Measurements from ENCODE around the gene LSM6. TPM values are rescaled to one million over a fixed set of nuclear protein-coding genes. Genes with fewer than 3 reads are reported as not detected.

Gene LSM6
- polyA plus RNA-seq, 3 donors, result 41.1 to 89.7 (median 66.2) TPM

DNA sequence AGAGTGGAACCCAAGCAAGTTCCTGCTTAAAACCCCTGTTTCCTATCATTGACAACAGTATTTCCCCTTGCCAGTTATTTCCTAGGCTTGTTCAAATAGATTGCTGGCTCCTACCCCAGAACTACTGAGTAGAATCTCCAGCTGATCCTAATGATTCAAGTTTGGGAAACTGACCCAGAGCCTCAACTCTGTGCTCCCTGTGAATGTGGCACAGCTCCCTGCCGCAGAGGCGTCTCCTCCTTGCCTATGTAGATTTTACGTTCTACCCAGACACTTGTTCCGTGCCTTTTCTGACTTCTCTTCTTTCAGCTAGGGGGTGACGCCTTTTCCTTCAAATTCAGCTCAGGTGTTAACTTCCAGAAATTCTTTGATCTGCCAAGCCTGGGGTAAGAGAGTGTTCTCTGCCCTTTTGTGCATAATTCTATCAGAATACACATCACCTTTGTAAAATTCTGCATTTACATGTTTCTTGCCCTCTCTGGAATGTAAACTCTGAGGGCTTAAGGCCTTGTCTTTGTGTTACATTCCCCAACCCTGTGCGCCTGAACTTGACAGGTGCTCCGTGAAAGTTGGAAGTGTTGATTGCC is 4.4 kb downstream of the LSM6 start:
- H3K36me3 Mint-ChIP-seq, result peaks cover 38 to 39% of the 10 kb centered on the region in 2 donors
- H3K9ac ChIP-seq (ENCODE audit: insufficient read depth, low read length, poor library complexity, severe bottlenecking), result no peak overlapping the region
- H3K4me3 Mint-ChIP-seq, result no peak overlapping the region
- no peak overlapping the region for H2AFZ ChIP-seq (ENCODE audit: insufficient read depth, low read depth, low read length, poor library complexity, severe bottlenecking)
- DNase-seq, result no peak
- WGBS (ENCODE audit: insufficient coverage), result 93% methylated on average over 4 of the region's 7 CpGs
- no peak overlapping the region for H3K4me2 ChIP-seq (replicated peaks; ENCODE audit: extremely low read depth, low read length, poor library complexity, severe bottlenecking)
- peaks cover 82% of the 10 kb centered on the region for H3K79me2 ChIP-seq (ENCODE audit: insufficient read depth, low read length)
- H3K36me3 ChIP-seq (replicated peaks in 1 of 2; ENCODE audit: control insufficient read depth in 1 of 2, insufficient read depth in 2 of 2, low read length in 2 of 2), result peaks cover 27 to 51% of the 10 kb centered on the region in 2 donors
- H3K27ac Mint-ChIP-seq, result peak overlapping the region in 4 of 7 donors; percentile 2 to 75 (median 42)
- no peaks in the 10 kb centered on the region for H3K27me3 ChIP-seq (ENCODE audit: control insufficient read depth in 2 of 2, insufficient read depth in 2 of 2, low read length in 2 of 2)
- intact Hi-C loops (cut with micrococcal nuclease), result loop anchor here (5.0 to 10.0 kb wide), 3 partner anchors 73 to 342 kb away; partner anchors contain the start of gene SLC10A7 (in 1 of the 2)
- TF ChIP-seq, protein P1, sequence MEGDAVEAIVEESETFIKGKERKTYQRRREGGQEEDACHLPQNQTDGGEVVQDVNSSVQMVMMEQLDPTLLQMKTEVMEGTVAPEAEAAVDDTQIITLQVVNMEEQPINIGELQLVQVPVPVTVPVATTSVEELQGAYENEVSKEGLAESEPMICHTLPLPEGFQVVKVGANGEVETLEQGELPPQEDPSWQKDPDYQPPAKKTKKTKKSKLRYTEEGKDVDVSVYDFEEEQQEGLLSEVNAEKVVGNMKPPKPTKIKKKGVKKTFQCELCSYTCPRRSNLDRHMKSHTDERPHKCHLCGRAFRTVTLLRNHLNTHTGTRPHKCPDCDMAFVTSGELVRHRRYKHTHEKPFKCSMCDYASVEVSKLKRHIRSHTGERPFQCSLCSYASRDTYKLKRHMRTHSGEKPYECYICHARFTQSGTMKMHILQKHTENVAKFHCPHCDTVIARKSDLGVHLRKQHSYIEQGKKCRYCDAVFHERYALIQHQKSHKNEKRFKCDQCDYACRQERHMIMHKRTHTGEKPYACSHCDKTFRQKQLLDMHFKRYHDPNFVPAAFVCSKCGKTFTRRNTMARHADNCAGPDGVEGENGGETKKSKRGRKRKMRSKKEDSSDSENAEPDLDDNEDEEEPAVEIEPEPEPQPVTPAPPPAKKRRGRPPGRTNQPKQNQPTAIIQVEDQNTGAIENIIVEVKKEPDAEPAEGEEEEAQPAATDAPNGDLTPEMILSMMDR (IDR thresholded peaks at IDR 0.05), result no peak
- no peaks in the 10 kb centered on the region for H3K27me3 Mint-ChIP-seq (ENCODE audit: low read depth in 3 of 3)
- H3K9me3 ChIP-seq (replicated peaks in 1 of 2; ENCODE audit: control insufficient read depth in 1 of 2, insufficient read depth in 1 of 2, low read length in 2 of 2), result no peaks in the 10 kb centered on the region
- H3K27ac ChIP-seq (ENCODE audit: low read depth in 1 of 2, low read length in 2 of 2), result peak overlapping the region in 1 of 2 donors; percentile 15
- H3K4me1 ChIP-seq (ENCODE audit: control insufficient read depth in 1 of 2, insufficient read depth in 2 of 2, low read length in 2 of 2), result peaks cover 17 to 33% of the 10 kb centered on the region in 2 donors
- H3K4me3 ChIP-seq (replicated peaks in 1 of 3; ENCODE audit: low read depth in 2 of 3, low read length in 3 of 3), result no peak overlapping the region
- H4K20me1 ChIP-seq (ENCODE audit: insufficient read depth, low read length), result peaks cover 55% of the 10 kb centered on the region
- H3K9me3 Mint-ChIP-seq, result no peaks in the 10 kb centered on the region
- peaks cover 44% of the 10 kb centered on the region for H3K4me1 Mint-ChIP-seq

DNA sequence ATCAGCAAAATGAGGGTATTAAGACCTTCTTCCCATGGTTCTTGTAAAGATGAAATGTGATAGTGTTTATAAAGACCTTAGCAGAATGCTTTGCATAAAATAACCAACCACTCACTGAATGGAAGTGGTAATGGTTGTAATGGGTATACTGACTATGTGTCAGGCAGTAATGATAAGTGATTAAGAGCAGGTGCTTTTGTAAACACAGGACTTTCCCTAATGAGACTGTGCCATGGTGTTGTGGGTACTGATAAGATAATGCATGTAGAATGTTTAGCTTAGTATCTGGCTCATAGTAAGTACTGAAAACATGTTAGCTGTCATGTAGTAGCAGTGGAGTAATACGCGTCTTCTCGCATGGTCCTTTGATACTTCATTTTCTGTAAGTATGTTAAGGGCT is 6.9 kb downstream of the LSM6 start:
- no peak overlapping the region for H3K4me3 ChIP-seq (replicated peaks in 1 of 3; ENCODE audit: low read depth in 2 of 3, low read length in 3 of 3)
- peaks cover 51 to 77% of the 10 kb centered on the region in 2 donors for H3K36me3 ChIP-seq (replicated peaks in 1 of 2; ENCODE audit: control insufficient read depth in 1 of 2, insufficient read depth in 2 of 2, low read length in 2 of 2)
- no peaks in the 10 kb centered on the region for H3K27me3 ChIP-seq (ENCODE audit: control insufficient read depth in 2 of 2, insufficient read depth in 2 of 2, low read length in 2 of 2)
- H3K79me2 ChIP-seq (ENCODE audit: insufficient read depth, low read length), result peaks cover 63% of the 10 kb centered on the region
- H3K9ac ChIP-seq (ENCODE audit: insufficient read depth, low read length, poor library complexity, severe bottlenecking), result no peak overlapping the region
- H3K27ac Mint-ChIP-seq, result peak overlapping the region in 1 of 7 donors; percentile 6
- no peaks in the 10 kb centered on the region for H3K9me3 Mint-ChIP-seq
- peaks cover 59 to 63% of the 10 kb centered on the region in 2 donors for H3K36me3 Mint-ChIP-seq
- peaks cover 55% of the 10 kb centered on the region for H4K20me1 ChIP-seq (ENCODE audit: insufficient read depth, low read length)
- H3K27me3 Mint-ChIP-seq (ENCODE audit: low read depth in 3 of 3), result no peaks in the 10 kb centered on the region
- no peak overlapping the region for H3K4me3 Mint-ChIP-seq
- H3K27ac ChIP-seq (ENCODE audit: low read depth in 1 of 2, low read length in 2 of 2), result no peak overlapping the region
- peaks cover 31% of the 10 kb centered on the region for H3K4me1 Mint-ChIP-seq
- no peak overlapping the region for H3K4me2 ChIP-seq (replicated peaks; ENCODE audit: extremely low read depth, low read length, poor library complexity, severe bottlenecking)
- DNase-seq, result no peak
- WGBS (ENCODE audit: insufficient coverage), result 90% methylated on average over 2 of the region's 3 CpGs
- H3K4me1 ChIP-seq (ENCODE audit: control insufficient read depth in 1 of 2, insufficient read depth in 2 of 2, low read length in 2 of 2), result peaks cover 8 to 20% of the 10 kb centered on the region in 2 donors
- intact Hi-C loops (cut with micrococcal nuclease), result no loop called here
- H3K9me3 ChIP-seq (replicated peaks in 1 of 2; ENCODE audit: control insufficient read depth in 1 of 2, insufficient read depth in 1 of 2, low read length in 2 of 2), result no peaks in the 10 kb centered on the region
- H2AFZ ChIP-seq (ENCODE audit: insufficient read depth, low read depth, low read length, poor library complexity, severe bottlenecking), result no peak overlapping the region
- TF ChIP-seq, protein P1 (IDR thresholded peaks at IDR 0.05), result no peak

Data from CD14-positive monocyte (primary cell).